HG03280 (cell line): ENCODE results near the gene RGPD5.
"Not testable (repeated sequence)": the region's sequence is repeated elsewhere in the genome, so short reads cannot be mapped to it uniquely, and the experiment has no call there.

Source experiments
- ATAC-seq: cut with Tn5 transposase; IDR thresholded peaks from one replicate; pipeline ENCODE4 v1.9.1; 2021; ENCODE audit warnings: mild to moderate bottlenecking, moderate library complexity; ENCODE audit not compliant: unreplicated experiment

The RGPD5 gene

DNA sequence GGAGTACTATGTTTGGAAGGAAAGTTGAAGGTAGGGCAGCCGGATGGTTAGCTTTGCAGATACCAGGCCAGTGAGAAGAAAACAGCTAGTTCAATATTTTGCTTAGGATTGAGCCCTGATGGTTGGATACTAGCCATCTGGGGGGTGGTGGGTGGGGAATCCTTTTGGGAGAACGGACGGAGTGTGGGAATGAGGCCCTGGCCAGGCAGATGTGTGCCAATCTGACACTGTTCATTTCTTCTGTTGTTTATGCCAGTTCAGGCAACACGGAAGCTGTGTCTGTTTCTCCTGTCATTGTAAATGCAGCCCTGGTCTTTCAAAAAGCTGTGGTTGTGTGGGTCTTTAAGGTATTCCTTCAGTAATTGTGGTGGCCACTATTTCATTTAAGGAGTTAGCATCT is 96.9 kb downstream of the RGPD5 start:
- not testable (repeated sequence) for ATAC-seq

DNA sequence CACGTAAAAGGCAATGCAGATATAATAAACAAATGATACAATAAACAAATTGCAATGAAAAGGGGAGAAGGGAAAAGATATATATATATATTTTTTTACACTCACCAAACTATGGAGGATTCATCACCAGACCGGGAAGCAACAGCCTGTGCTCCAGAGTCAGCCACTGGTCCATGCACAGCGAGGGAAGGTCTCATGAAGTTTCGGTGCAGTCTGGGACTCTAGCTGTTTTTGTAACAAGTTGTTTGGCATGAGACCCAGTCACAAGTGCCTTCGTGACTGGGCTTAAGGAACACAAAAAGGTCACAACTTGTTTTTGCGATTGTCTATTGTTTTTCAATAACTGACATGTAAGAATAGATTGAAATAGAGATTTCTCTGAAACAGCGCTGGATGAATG is 99.6 kb downstream of the RGPD5 start:
- ATAC-seq: not testable (repeated sequence)

DNA sequence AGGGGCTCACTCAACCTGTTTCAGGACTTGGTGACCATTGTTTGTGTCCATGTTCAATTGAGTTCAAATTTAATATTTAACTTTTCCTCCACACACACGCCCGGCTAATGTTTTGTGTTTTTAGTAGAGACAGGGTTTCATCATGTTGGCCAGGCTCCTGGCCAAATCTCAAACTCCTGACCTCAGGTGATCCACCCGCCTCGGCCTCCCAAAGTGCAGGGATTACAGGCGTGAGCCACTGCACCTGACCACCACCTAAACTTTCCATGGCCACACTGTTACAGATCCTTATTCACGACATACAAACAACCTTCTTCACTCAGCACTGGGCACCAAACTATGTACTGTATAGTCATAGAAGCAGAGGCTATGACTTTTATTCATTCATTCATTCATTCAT is 100.0 kb downstream of the RGPD5 start:
- ATAC-seq: not testable (repeated sequence)

DNA sequence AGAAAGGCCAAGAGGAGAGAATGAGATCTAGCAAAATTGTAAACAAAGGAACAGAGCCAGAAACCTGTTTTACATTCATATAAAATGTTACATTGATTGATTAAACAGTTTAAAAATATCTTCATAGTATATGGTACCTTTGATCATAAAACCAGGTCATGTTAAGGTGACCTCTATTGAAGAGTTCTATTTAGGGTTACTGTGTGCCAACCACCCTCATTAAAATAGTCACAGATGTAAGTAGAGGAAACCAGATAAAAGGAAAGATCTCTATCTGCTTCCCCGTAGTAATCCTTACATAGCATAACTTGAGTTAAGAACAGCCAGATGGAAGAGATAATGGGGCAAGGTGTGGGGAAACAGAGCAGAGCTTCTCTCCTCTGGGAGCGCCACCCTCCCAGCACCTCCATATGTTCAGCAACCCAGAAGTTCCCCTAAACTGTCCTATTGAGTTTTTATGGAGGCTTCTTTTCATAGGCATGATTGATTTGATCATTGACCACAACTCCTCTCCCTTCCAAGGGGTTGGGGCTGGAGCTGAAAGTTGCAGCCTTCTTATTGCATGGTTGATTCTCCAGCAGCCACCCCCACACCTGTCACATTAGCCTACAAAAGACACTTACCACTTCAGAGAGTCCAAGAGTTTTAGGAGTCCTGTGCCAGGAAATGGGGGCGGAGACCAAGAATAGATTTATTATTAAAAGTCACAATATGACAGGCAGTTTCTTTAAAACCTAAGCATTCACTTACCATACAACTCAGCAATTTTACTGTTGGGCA is 101.2 kb downstream of the RGPD5 start:
- ATAC-seq: not testable (repeated sequence)

DNA sequence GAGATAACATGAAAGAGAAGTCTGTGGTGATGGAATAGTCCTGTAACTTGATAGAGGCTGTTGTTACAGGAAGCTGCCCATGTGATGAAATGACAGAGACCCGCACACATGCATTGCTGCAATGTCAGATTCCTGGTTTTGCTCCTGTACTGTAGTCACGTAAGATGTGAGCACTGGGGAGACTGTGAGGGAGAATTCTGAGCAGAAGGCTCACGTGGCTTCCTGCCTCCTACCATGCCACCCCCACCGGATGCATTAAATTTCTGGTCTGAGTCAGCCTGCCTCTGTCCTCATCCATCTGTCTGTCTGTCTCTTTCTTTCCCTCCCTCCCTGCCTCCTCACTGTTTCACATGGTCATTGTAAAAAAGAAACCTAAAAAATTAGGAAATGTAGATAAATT is 102.1 kb downstream of the RGPD5 start:
- peak; percentile 94 for ATAC-seq

DNA sequence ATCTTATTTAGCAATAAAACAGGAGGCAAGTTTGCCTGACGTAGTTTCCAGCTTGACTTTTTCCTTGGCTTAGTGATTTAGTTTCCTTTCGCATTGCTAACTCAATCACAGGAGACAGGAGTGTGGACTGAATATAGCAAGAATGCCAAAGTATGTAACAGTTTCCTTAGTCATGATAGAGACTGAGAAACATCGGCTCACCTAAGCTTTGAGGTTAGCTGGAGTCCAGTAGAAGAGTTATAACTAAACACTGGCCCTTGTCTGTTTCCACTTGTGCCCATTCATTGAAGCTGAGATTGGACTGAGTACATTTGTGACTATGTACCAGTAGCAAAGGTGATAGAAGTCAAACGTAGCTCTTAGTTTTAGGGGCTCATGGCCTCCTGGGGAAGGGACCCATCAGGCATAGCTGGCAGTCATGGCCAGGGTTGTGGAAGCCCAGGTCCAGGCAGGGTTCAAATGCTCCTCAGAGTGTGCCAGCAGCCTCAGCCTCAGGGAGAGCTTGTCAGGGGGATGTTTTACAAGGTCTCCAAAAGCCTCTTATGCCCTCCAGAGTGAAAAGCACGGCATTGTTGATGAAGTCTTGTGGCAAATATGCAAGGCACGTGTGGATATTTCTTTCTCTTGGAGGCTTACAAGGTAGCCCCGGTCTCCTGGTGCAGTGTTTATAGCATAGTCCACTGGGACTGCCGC is 103.8 kb downstream of the RGPD5 start:
- not testable (repeated sequence) for ATAC-seq

DNA sequence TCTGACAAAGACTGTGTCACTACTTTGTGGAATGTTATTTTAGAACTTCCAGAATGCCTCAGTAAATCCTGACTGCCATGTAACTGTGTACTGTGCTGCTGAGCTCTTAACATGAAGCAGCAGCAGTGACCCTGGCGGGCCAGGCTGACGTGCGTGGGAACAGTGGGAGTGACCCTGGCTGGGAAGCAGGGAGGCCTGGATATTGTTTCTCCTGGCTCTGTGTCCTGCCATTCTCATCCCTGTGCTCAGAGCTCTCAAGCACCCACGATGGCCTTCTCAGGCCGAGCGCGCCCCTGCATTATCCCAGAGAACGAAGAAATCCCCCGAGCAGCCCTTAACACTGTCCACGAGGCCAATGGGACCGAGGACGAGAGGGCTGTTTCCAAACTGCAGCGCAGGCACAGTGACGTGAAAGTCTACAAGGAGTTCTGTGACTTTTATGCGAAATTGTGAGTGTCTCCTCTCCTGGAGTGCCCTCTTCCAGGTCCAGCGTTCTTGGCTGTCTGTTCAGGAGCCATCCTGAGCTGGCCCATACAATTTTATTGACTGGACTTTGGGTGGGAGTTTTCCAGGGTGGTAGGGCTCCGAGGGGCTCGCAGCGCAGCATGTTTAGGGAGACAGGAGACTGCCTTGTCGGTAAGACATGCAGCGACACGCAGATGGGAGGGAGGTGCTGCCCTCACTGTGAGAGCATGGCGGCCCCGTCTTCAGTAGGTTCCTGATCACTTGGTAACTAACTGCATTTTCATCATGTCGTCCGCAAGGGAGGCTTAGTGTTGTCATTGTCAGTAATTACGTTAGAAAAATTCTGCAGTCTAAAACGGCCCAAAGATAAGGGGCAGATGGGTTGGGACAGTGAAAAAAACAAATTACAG is 104.6 kb downstream of the RGPD5 start, which contains the start of gene LIMS3:
Gene LIMS3 (plus strand): TSS at position 227 of the 875 bp plus-strand sequence. CDS start 41 bp downstream, at position 268.
- ATAC-seq: not testable (repeated sequence)

DNA sequence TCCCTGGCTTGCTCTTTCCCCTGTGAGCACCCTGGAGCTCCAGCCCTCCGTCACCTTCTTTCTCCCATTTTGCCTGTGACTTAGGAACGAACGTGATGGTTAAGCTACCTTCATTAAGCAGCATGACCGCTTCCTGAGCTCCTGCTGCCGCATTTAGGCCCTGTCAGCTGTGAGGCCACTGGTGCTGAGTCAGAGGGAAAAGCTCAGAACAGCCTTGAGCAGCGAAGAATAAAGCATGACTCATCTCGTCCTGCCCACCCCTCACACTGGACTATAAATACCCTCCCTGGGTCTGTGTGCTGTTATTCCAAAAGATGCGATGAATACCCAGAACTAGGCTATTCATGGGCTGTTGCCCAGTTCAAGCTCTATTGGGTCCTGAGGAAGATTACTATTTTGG is 111.7 kb downstream of the RGPD5 start:
- ATAC-seq: not testable (repeated sequence)
